Limb (tissue), 2 donors: Measurements from ENCODE around the gene REEP3.
"Not testable (repeated sequence)": the region's sequence is repeated elsewhere in the genome, so short reads cannot be mapped to it uniquely, and the experiment has no call there.

Experiments used
- DNase-seq, 2 donors: peaks; one replicate each; pipeline ENCODE4 v3.0.0-alpha.2; 2016; ENCODE audit errors: extremely low spot score in 2 of 2

The REEP3 gene

DNA sequence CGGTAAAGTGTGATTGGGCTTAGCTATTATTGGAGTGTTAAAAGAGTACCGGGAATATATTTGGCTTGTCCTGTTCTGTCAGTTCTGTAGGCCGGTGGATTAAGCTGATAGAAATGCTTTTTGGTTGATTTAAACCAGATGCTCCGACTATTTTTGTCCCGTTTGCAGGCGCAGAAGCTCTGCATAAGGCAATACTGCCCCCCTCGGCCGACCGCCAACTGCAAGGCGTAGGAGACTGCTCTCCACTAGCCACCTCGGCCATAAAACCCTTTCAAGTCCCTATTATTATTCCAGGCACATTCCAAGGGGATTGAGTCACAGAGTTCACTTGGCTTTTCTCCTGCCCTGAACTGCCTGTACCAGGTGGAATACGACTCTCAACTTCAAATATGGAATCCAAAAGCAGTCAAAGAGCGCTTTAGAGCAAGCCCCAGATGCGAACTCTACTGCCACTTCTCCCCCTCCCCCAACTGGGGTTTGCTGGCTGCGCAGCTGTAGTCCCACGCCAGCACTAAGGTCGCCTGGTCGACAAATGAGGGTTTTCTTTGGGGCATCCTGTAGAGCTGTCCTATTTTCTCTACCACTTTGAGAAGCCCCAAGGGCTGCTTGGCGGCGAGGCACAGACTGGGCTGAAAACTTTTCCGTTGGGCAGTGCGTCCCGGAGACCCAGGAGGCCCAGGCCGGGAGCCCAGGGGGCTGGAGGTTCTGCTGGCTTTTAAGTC lies 108.3 kb downstream of the REEP3 start:
- peak; percentile 95 to 98 for DNase-seq

DNA sequence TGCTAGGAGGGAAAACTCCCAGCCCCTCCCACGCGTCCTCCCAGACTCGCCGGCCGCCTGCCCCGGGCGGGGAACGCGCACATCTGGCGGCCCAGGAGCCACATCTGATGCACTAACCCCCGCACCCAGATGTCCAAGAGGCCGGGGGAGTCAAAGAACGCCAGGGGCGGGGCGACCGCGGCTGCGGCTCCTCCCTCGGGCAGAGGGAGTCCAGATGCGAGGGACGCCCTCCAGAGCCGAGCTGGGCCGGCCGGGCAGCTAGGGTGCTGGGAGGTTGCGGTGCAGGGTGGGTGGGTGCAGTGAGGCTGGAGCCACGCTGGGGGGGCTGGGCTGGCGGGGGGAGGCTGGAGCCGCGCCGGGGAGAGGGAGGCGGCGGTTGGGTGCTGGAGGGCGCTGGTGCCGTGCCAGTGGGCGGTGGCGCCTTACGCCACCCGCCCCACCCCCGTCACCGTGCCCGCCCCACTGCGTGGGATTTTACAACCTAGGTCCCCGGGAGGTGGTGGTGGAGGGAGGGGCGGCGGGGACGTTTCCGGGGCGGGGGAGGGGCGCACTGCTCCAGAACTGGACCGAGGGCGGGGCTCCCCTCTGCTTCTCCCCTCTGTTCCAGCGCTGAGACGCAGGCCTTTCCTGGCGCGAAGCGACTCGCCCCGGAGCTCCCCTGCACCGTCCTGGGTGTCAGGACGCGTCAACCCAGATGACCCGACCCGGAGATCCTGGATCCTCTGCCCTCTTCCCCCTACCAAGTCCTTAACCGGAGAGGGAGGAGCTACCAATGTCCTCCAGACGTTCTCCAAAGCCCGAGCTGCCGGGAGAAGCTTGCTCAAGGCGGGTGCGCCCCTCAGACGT lies 109.1 kb downstream of the REEP3 start:
- DNase-seq: peak; percentile 90 to 92

DNA sequence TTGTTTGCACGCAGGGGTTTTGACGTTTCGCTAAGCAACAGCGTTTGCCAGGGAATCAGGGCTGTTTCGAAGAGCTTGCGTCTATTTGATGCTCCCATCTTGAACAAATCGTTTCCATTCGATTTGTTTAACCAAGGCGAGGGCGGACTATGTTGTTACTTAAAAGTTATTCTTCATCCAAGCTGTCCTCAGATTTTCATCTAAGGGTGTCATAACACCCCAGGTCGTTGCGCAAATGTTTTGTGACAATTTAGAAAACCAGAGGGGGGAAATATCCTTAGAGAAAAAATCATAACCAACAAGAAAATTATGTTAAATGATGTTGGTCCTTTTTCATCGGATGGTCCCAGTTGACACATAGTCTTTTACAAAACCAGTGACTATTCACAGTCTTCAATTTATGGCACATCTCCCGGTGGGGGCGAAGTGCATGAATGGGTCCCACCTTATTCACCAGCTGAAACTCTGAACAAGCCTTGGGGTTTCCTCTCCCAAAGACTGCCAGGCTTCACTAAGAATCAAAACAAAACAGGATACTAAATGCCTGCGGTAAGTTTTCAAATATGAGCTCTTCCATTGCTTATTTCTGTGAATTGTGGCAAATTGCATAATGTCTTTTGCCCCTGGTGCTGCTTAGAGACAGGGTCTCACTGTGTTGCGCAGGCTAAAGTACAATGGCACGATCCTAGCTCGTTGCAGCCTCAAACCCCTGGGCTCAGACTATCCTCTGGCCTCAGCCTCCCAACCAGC lies 109.9 kb downstream of the REEP3 start:
- DNase-seq: no peak

DNA sequence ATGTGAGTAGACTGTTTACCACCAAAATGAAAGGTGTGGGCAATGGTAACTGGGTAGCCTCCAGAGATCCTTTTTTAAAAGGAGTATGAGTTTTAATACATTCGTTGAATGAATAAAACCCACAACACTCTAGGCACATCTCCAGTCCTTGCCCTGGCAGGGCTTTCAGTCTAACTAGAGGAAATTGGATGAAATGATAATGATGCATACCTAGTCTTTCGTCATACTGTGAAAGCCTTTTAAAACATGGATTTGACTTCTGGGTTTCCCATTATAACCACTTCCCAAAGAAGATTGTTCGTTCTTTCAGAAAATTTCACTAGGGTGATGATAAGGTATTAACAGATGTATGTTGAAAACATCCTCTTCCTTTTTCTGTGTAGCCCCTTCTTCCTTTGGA lies 110.8 kb downstream of the REEP3 start:
- no peak for DNase-seq

DNA sequence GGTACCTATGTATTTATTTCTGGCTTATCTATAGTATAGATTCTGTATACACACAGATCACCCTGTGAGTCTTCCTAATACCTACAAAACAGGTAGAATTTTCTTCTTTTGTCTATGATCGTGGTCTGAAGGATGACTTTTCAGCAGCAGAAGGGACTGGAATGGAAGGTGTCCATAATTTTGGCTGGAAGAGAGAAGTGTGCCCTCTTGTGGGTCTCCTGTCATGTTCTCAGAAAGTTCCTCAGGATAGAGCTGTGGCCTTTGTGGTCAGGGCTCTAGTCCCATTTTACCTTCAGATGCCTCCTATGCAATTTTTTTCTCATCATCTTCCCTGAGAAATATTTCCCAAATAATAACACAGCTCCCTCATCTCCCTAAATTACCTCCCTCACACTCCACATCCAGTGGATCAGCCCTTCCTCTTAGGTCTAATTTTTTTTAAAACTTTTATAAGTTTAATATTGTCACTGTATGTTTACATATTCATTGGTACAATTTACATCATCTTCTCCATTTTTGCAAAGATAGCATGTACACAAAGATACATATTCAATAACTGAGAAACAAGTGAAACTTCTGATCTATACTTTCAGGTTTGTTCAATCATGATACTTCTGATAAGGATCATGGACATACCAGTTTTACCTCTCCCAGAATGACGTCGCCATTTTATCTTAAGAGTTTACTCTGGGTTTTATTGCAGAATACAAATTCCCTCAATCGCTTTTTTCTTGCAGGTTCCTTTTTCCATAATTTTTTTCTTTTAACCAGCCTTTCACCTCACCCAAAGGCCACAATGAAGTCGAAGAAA lies 112.7 kb downstream of the REEP3 start:
- no peak for DNase-seq

DNA sequence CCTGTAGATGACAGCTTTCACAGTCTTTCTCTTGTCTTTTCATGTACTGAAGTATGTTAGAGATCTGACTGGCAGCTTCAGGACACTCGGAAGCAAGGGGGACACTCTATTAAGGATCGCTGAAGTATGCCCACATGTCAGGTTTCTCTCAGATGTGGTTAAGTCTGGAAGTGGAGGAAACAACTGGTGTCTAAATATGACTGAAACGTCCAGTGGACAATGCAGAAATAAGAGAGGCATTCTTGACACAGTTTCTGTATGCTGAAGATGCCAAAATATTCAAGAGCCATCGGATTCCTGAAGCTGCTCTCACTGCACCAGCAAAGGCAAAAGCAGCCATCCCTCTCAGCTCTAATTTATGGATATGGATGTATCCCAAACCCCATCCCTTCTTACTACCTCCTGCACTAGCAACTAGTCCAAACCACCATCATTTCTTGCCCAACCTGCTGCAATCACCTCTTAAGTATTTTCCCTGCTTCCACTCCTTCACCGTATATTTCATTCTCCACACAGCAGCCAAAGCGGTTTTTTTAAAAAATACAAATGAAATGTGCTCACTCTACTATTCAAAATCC lies 113.4 kb downstream of the REEP3 start:
- DNase-seq: no peak

DNA sequence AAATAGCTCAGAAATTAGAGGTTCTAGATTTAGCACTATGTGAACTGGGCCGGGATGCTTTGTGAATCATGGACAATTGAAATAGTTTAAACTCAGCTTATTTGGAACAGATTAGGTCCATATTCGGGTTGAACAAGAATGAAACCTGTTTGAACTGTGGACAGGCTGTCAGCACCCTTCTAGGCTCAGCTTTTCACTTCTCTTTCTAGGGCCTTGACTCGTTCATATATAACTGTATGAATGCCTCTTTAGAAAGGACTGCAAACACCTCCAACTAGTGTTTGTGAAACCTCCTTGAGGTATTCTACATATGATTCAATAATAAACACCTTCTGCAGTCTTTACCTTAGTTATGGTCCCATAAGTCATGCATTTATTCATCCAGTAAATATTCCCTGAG lies 115.6 kb downstream of the REEP3 start:
- no peak for DNase-seq

DNA sequence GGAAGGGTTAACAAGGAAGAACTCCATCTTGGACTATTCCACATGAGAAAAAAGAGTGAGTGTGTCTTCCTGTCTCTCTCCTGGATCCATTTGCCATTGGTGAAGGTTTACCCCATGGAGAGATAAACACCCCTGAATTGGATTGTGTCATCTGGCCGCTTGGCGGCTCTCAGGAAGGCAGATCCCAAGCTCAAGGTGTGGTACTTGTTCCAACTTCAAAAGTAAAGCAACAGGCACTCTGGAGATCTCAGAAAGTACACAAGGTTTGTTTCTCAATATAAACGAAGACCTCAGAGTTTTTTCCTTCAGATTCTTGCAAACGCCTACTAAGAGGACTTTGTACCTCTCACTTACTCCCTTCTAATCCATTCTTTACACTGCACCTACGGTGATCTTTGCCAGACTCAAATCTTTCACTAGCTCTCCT lies 116.7 kb downstream of the REEP3 start:
- DNase-seq: no peak

DNA sequence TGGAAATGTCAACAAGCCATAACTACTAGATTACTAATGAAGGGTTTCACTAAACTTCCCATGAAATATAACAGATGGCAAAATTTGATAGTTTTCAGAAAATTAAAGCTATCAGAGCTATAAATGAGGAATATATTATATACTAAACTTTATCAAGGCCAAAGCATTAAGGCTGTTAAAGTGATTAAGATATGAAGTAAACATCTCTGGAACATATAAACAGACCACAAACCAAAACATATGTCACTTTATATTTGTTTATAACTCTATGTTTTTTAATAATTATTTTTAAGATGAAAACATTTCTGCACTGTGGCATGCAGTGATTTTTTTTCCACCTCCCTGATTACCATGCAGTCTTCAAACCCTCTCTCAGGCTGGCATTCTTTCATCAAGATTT lies 120.2 kb downstream of the REEP3 start:
- DNase-seq: no peak

DNA sequence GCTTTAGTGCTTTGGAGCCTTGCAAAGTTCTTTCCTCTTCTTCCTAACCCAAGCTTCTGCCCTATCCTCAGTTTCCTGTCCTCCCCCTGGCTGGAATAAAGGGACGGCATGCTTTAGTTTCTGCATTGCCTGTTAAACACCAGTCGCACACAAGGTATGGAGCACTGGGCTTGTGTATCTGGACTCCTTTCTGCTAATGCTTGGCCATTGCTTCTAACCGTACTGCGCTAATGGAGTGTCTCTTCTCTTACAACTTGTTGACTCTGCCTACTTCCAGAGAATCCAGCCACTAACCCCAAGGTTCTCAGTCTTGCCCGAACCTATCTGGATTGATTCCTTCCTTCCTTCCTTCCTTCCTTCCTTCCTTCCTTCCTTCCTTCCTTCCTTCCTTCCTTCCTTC lies 120.6 kb downstream of the REEP3 start:
- no peak for DNase-seq

DNA sequence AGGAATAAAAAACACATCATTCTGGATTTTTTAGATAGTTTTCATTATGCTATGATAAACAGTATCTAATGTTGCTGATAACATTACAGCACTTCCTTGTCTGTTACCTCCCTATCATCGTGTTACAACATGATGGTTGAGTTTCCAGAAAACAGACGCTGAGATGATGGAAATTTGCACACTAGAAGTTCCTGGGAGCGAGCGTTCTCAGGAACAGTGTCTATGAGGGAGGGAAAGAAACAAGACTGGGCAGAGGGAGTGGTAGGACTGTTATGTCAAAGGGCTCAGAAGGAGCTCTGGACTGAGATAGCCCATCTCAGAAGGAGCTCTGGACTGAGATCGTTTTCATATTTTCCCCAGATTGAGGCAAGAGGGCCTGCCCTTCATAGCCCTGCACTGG lies 121.6 kb downstream of the REEP3 start:
- no peak for DNase-seq

DNA sequence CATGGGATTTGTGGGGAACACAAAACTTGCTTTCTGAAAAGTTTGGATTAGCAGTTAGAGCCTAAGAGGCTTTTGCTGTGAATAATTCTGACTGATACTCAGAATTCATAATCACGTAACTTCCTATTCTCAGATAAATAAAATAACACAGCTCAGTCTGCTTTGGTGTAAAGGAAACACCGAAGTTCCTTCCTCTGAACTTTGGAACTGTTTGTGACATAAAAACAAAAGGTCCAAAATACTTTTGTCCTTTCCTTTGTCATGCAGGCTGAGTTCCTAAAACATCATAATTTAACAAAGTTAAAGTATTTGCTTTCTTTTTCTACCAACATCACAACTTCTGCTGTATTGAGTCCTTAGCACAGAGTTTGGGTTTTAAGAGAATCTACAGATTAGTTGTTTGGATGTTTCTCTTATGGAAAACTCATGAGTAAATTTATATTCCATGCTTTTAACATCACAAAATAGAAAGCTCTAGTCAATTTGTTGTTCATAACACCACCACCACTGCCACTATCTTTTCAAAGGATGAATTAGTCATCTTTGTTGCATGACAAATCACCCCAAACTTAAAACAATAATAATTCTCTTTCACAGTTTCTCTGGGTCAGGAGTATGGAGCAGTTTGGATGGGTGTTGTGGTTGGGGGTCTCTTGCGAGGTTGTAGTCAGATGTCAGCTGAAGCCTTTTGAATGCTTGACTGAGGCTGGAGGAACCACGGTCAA lies 123.4 kb downstream of the REEP3 start:
- no peak for DNase-seq

DNA sequence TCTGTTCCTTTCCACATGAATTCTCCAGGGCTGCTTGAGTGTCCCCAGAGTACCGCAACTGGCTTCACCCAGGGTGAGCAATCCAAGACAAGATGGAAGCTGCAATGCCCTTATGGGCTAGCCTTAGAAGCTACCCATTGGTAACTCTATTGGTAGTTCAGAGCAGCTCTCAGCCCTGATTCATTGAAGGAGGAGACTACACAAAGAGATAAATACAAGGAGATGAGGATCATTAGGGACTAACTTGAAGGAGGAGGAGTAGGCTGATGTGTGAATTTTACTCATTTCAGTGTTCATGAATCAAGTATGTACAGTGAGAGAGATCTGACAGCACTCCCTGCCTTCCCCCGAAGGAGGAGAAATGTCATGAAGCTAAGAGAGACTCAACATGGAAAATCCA lies 124.0 kb downstream of the REEP3 start:
- no peak for DNase-seq

DNA sequence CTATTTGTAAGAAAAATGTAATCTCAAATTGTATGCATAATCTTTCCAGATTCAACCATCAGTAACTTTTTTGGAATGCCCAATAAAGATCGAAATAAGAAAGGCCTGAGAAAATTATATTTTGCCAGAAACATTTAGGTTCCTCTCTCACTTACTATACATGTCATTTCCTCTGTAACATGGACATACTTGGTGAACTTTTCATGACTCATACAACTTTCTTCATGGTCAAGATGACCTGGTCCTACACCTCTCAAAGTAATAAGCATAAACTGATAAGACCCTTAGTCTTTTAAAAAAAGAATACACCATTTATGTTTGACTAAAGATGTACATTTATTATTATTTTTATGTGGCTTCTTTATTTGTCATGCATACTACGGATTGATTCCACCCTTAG lies 125.3 kb downstream of the REEP3 start:
- no peak for DNase-seq

DNA sequence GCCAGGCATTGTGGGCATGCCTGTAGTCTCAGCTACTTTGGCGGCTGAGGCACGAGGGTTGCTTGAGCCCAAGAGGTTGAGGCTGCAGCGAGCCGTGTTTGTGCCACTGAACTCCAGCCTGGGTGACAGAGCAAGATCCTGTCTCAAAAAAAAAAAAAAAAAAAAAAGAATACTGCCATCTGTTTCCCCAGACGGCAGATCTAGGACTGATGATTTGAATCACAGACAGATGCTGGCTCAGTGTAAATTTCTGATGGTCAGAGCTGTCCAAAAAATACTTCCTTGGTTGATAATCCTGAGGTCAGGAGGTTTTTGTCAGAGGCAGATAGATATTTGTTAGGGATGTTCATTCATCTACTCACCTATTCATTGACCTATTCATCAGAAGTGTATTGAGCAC lies 130.7 kb downstream of the REEP3 start:
- no peak for DNase-seq

DNA sequence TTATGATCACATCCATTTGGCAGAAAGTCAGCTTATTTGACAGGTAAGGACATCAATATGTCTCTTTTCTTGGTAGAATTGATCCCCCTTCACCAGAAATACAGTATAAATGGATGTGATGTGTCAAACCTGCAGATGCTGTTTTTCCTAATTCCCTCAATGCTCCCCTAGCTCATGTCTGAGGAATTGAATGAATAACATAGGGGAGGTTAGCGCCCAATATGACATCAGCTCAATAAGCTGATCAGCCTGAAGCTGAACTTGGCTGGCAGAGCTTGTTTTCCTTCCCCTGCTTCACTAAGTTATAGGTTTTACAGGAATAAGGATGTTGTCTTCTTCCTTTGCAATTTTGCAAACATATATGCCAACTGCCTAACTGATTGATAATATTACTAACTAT lies 132.5 kb downstream of the REEP3 start:
- DNase-seq: no peak

DNA sequence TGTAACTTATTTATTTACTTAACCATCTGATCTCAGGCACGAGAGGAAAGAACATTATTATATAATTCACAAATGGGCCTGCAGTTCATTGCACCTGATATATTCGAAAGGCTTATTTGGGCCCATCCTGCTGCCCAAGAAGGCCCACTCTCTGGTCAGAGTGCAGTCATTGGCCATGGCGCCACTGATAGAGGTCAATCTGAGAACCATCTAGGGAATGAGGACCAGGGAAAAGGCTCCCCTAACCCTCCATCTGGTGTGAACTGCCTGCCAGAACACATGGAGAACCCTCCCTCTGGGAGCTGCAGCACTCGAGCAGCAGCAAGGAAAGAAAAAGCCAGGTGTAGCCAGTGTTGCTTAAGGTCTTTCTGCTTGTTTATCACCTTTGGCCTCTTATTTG lies 136.6 kb downstream of the REEP3 start:
- DNase-seq: no peak

DNA sequence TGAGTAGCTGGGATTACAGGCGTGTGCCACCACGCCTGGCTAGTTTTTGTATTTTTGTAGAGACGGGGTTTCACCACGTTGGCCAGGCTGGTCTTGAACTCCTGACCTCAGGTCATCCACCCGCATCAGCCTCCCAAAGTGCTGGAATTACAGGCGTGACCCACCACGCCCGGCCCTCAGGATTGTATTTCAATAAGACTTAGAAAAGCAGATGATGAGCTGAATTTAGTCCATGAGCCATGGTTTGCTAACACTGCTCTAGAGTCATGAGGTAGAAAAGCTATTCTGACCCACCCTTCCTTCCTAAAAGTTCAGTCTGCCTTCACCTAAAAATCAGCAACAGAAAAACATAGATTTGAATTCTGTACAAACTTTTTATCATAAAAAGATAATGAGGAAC lies 139.7 kb downstream of the REEP3 start:
- not testable (repeated sequence) for DNase-seq

DNA sequence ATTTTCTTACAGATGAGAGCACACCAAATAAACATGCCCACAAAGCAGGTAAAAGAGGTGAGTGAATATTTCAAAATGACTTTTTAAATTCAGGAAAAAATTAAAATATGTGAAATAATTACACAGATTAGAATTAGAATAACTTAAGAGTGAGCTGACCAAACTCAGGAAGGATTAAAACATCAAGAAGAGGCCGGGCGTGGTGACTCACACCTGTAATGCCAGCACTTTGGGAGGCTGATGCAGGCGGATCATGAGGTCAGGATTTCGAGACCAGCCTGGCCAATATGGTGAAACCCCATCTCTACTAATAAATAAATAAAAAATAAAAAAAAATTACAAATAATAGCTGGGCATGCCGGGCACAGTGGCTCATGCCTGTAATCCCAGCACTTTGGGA lies 140.1 kb downstream of the REEP3 start:
- no peak for DNase-seq

DNA sequence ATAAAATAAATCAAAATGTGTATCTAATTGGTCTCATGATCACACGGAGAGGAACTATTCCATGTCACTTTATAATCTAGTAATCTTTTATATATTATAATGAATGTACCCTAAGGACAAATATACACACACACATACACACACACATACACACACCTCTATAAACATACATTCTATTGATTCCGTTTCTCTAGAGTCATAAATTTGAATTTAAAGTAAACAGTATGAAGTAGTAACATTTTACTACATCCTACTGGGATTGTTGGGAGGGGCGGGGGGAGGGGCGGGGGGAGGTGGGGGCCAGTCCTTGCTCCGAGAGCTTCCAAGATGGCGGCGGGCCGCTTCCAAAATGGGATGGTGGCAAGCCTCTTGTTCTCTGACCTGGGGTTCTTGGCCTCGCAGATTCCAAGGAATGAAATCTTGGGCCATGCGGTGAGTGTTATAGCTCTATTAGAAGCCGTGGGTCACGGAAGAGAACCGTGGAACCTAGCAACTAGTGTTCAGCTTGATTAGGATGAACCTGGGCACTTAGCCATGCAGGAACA lies 143.2 kb downstream of the REEP3 start:
- DNase-seq: no peak
